ENCODE data around the gene SETD1B. TPM values are rescaled to one million over a fixed set of nuclear protein-coding genes. Genes with fewer than 3 reads are reported as not detected.

The SETD1B gene
- 7.2 to 16.5 TPM (median 14.5 TPM) in 5 replicates for total RNA-seq (2022; extraction: Qiagen RNA extraction)

GRCh38 chr12:121803861-121804416 is at the start of gene SETD1B:
TSS of gene SETD1B (plus strand) at chr12:121804009. CDS start at chr12:121804738, 729 bp downstream.

GRCh38 chr12:121793440-121793837 is 10.4 kb upstream of the SETD1B start, which contains the start of gene RHOF:
TSS of gene RHOF (minus strand) at chr12:121793688. CDS start at chr12:121793633, 55 bp downstream.

GRCh38 chr12:121858662-121859572 is 55.1 kb downstream of the SETD1B start, which contains the start of gene HPD:
TSS of gene HPD (minus strand) at chr12:121858859. CDS start at chr12:121858823, 36 bp downstream.

Other genes with a start within 250 kb of the SETD1B start
- gene KDM2B, start 223.0 kb upstream of the SETD1B start, total RNA-seq (2022; extraction: Qiagen RNA extraction) = 15.7 to 20.4 TPM (median 17.7 TPM) in 5 replicates
- 21.0 to 34.2 TPM (median 32.3 TPM) in 5 replicates for gene ORAI1, start 177.5 kb upstream of the SETD1B start, total RNA-seq (2022; extraction: Qiagen RNA extraction)
- 0.25 to 0.65 TPM (median 0.33 TPM) in 5 replicates for gene MORN3, start 134.4 kb upstream of the SETD1B start, total RNA-seq (2022; extraction: Qiagen RNA extraction)
- 11.2 to 23.3 TPM (median 19.8 TPM) in 5 replicates for gene TMEM120B, start 91.3 kb upstream of the SETD1B start, total RNA-seq (2022; extraction: Qiagen RNA extraction)
- 62.8 to 84.5 TPM (median 81.9 TPM) in 5 replicates for gene RHOF, start 10.3 kb upstream of the SETD1B start, total RNA-seq (2022; extraction: Qiagen RNA extraction)
- 1.4 to 2.7 TPM (median 2.2 TPM) in 5 replicates for gene HPD, start 54.9 kb downstream of the SETD1B start, total RNA-seq (2022; extraction: Qiagen RNA extraction)
- gene PSMD9, start 84.8 kb downstream of the SETD1B start, total RNA-seq (2022; extraction: Qiagen RNA extraction) = 102 to 166 TPM (median 119 TPM) in 5 replicates
- gene CFAP251, start 114.6 kb downstream of the SETD1B start, total RNA-seq (2022; extraction: Qiagen RNA extraction) = 1.1 to 1.5 TPM (median 1.3 TPM) in 5 replicates
- gene BCL7A, start 217.9 kb downstream of the SETD1B start, total RNA-seq (2022; extraction: Qiagen RNA extraction) = 8.5 to 11.4 TPM (median 10.3 TPM) in 5 replicates